ENCODE data around the gene KIF5B. TPM values are rescaled to one million over a fixed set of nuclear protein-coding genes. Genes with fewer than 3 reads are reported as not detected.
A peak's percentile ranks its signal among the peaks of the same experiment; 100 is the strongest.

The KIF5B gene
- total RNA-seq, 1 experiment from 2014 or later: 63.2 TPM

DNA sequence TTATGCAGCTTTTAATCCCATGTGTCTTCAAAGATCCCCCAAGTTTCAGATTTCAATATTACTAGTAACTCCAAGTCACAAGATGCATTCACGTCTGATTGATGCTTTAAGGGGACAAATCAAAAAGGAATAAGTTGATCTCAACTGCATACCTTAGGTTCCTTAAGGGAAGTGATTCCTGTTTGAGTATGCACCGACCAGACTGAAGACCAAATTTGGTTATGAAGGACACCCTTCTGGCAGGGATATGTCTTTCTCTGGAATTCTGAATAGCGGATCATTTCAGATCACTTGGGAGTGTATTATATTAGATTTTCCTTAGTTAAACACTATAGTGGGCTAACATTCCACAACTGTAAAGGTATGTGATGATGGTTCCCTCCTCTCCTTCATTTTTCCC is 4.3 kb downstream of the KIF5B start:
- TF ChIP-seq, protein P1, sequence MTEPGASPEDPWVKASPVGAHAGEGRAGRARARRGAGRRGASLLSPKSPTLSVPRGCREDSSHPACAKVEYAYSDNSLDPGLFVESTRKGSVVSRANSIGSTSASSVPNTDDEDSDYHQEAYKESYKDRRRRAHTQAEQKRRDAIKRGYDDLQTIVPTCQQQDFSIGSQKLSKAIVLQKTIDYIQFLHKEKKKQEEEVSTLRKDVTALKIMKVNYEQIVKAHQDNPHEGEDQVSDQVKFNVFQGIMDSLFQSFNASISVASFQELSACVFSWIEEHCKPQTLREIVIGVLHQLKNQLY (CRISPR knock-in tag; IDR thresholded peaks at IDR 0.05): no peak
- TF ChIP-seq MXD4 (CRISPR knock-in tag; IDR thresholded peaks at IDR 0.05; ENCODE audit: borderline replicate concordance) (no peak), SOX15 (CRISPR knock-in tag; IDR thresholded peaks at IDR 0.05) (no peak), ZNF121 (CRISPR knock-in tag; IDR thresholded peaks at IDR 0.05) (no peak), NR1H2 (CRISPR knock-in tag; IDR thresholded peaks at IDR 0.05) (no peak)
- TF ChIP-seq, protein P2, sequence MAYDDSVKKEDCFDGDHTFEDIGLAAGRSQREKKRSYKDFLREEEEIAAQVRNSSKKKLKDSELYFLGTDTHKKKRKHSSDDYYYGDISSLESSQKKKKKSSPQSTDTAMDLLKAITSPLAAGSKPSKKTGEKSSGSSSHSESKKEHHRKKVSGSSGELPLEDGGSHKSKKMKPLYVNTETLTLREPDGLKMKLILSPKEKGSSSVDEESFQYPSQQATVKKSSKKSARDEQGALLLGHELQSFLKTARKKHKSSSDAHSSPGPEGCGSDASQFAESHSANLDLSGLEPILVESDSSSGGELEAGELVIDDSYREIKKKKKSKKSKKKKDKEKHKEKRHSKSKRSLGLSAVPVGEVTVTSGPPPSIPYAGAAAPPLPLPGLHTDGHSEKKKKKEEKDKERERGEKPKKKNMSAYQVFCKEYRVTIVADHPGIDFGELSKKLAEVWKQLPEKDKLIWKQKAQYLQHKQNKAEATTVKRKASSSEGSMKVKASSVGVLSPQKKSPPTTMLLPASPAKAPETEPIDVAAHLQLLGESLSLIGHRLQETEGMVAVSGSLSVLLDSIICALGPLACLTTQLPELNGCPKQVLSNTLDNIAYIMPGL (CRISPR knock-in tag; IDR thresholded peaks at IDR 0.05): no peak
- TF ChIP-seq, protein P3, sequence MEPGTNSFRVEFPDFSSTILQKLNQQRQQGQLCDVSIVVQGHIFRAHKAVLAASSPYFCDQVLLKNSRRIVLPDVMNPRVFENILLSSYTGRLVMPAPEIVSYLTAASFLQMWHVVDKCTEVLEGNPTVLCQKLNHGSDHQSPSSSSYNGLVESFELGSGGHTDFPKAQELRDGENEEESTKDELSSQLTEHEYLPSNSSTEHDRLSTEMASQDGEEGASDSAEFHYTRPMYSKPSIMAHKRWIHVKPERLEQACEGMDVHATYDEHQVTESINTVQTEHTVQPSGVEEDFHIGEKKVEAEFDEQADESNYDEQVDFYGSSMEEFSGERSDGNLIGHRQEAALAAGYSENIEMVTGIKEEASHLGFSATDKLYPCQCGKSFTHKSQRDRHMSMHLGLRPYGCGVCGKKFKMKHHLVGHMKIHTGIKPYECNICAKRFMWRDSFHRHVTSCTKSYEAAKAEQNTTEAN (CRISPR knock-in tag; IDR thresholded peaks at IDR 0.05): no peak
- TF ChIP-seq, protein P4, sequence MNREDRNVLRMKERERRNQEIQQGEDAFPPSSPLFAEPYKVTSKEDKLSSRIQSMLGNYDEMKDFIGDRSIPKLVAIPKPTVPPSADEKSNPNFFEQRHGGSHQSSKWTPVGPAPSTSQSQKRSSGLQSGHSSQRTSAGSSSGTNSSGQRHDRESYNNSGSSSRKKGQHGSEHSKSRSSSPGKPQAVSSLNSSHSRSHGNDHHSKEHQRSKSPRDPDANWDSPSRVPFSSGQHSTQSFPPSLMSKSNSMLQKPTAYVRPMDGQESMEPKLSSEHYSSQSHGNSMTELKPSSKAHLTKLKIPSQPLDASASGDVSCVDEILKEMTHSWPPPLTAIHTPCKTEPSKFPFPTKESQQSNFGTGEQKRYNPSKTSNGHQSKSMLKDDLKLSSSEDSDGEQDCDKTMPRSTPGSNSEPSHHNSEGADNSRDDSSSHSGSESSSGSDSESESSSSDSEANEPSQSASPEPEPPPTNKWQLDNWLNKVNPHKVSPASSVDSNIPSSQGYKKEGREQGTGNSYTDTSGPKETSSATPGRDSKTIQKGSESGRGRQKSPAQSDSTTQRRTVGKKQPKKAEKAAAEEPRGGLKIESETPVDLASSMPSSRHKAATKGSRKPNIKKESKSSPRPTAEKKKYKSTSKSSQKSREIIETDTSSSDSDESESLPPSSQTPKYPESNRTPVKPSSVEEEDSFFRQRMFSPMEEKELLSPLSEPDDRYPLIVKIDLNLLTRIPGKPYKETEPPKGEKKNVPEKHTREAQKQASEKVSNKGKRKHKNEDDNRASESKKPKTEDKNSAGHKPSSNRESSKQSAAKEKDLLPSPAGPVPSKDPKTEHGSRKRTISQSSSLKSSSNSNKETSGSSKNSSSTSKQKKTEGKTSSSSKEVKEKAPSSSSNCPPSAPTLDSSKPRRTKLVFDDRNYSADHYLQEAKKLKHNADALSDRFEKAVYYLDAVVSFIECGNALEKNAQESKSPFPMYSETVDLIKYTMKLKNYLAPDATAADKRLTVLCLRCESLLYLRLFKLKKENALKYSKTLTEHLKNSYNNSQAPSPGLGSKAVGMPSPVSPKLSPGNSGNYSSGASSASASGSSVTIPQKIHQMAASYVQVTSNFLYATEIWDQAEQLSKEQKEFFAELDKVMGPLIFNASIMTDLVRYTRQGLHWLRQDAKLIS (CRISPR knock-in tag; IDR thresholded peaks at IDR 0.05; ENCODE audit: borderline replicate concordance): no peak
- TF ChIP-seq, protein P5, sequence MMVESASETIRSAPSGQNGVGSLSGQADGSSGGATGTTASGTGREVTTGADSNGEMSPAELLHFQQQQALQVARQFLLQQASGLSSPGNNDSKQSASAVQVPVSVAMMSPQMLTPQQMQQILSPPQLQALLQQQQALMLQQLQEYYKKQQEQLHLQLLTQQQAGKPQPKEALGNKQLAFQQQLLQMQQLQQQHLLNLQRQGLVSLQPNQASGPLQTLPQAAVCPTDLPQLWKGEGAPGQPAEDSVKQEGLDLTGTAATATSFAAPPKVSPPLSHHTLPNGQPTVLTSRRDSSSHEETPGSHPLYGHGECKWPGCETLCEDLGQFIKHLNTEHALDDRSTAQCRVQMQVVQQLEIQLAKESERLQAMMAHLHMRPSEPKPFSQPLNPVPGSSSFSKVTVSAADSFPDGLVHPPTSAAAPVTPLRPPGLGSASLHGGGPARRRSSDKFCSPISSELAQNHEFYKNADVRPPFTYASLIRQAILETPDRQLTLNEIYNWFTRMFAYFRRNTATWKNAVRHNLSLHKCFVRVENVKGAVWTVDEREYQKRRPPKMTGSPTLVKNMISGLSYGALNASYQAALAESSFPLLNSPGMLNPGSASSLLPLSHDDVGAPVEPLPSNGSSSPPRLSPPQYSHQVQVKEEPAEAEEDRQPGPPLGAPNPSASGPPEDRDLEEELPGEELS (CRISPR knock-in tag; IDR thresholded peaks at IDR 0.05): no peak
- TF ChIP-seq, protein P6, sequence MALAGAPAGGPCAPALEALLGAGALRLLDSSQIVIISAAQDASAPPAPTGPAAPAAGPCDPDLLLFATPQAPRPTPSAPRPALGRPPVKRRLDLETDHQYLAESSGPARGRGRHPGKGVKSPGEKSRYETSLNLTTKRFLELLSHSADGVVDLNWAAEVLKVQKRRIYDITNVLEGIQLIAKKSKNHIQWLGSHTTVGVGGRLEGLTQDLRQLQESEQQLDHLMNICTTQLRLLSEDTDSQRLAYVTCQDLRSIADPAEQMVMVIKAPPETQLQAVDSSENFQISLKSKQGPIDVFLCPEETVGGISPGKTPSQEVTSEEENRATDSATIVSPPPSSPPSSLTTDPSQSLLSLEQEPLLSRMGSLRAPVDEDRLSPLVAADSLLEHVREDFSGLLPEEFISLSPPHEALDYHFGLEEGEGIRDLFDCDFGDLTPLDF (CRISPR knock-in tag; IDR thresholded peaks at IDR 0.05): no peak
- TF ChIP-seq, protein P7, sequence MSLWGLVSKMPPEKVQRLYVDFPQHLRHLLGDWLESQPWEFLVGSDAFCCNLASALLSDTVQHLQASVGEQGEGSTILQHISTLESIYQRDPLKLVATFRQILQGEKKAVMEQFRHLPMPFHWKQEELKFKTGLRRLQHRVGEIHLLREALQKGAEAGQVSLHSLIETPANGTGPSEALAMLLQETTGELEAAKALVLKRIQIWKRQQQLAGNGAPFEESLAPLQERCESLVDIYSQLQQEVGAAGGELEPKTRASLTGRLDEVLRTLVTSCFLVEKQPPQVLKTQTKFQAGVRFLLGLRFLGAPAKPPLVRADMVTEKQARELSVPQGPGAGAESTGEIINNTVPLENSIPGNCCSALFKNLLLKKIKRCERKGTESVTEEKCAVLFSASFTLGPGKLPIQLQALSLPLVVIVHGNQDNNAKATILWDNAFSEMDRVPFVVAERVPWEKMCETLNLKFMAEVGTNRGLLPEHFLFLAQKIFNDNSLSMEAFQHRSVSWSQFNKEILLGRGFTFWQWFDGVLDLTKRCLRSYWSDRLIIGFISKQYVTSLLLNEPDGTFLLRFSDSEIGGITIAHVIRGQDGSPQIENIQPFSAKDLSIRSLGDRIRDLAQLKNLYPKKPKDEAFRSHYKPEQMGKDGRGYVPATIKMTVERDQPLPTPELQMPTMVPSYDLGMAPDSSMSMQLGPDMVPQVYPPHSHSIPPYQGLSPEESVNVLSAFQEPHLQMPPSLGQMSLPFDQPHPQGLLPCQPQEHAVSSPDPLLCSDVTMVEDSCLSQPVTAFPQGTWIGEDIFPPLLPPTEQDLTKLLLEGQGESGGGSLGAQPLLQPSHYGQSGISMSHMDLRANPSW (CRISPR knock-in tag; conservative IDR thresholded peaks at IDR 0.05; ENCODE audit: low read depth): no peak
- TF ChIP-seq, protein P8, sequence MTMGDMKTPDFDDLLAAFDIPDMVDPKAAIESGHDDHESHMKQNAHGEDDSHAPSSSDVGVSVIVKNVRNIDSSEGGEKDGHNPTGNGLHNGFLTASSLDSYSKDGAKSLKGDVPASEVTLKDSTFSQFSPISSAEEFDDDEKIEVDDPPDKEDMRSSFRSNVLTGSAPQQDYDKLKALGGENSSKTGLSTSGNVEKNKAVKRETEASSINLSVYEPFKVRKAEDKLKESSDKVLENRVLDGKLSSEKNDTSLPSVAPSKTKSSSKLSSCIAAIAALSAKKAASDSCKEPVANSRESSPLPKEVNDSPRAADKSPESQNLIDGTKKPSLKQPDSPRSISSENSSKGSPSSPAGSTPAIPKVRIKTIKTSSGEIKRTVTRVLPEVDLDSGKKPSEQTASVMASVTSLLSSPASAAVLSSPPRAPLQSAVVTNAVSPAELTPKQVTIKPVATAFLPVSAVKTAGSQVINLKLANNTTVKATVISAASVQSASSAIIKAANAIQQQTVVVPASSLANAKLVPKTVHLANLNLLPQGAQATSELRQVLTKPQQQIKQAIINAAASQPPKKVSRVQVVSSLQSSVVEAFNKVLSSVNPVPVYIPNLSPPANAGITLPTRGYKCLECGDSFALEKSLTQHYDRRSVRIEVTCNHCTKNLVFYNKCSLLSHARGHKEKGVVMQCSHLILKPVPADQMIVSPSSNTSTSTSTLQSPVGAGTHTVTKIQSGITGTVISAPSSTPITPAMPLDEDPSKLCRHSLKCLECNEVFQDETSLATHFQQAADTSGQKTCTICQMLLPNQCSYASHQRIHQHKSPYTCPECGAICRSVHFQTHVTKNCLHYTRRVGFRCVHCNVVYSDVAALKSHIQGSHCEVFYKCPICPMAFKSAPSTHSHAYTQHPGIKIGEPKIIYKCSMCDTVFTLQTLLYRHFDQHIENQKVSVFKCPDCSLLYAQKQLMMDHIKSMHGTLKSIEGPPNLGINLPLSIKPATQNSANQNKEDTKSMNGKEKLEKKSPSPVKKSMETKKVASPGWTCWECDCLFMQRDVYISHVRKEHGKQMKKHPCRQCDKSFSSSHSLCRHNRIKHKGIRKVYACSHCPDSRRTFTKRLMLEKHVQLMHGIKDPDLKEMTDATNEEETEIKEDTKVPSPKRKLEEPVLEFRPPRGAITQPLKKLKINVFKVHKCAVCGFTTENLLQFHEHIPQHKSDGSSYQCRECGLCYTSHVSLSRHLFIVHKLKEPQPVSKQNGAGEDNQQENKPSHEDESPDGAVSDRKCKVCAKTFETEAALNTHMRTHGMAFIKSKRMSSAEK (CRISPR knock-in tag; IDR thresholded peaks at IDR 0.05; ENCODE audit: borderline replicate concordance): no peak
- TF ChIP-seq, protein P9, sequence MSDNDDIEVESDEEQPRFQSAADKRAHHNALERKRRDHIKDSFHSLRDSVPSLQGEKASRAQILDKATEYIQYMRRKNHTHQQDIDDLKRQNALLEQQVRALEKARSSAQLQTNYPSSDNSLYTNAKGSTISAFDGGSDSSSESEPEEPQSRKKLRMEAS (CRISPR knock-in tag; IDR thresholded peaks at IDR 0.05): no peak
- TF ChIP-seq, protein P10, sequence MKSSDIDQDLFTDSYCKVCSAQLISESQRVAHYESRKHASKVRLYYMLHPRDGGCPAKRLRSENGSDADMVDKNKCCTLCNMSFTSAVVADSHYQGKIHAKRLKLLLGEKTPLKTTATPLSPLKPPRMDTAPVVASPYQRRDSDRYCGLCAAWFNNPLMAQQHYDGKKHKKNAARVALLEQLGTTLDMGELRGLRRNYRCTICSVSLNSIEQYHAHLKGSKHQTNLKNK (CRISPR knock-in tag; IDR thresholded peaks at IDR 0.05): no peak
- TF ChIP-seq, protein P11, sequence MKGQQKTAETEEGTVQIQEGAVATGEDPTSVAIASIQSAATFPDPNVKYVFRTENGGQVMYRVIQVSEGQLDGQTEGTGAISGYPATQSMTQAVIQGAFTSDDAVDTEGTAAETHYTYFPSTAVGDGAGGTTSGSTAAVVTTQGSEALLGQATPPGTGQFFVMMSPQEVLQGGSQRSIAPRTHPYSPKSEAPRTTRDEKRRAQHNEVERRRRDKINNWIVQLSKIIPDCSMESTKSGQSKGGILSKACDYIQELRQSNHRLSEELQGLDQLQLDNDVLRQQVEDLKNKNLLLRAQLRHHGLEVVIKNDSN (CRISPR knock-in tag; IDR thresholded peaks at IDR 0.05): no peak
- no peaks in the 10 kb centered on the region; the same call in 1 of the 2 replicates for H3K27me3 Mint-ChIP-seq (ENCODE audit: low read depth)
- ATAC-seq: no peak
- H3K4me3 Mint-ChIP-seq: peak overlapping the region; percentile 97
- ChIA-PET CTCF (no interaction called here), POLR2A (no interaction called here)
- H3K27ac Mint-ChIP-seq: peak overlapping the region; percentile 76
- H3K36me3 Mint-ChIP-seq: peaks cover 19% of the 10 kb centered on the region
- H3K4me1 Mint-ChIP-seq: peaks cover 64% of the 10 kb centered on the region
- no peak for DNase-seq (ENCODE audit: low spot score)
- H3K9me3 Mint-ChIP-seq: no peaks in the 10 kb centered on the region
